ENCODE data around the gene MYH10. TPM values are rescaled to one million over a fixed set of nuclear protein-coding genes. Genes with fewer than 3 reads are reported as not detected.

MYH10 gene
- polyA plus RNA-seq, 5 donors = 138 to 176 (median 152) TPM

DNA sequence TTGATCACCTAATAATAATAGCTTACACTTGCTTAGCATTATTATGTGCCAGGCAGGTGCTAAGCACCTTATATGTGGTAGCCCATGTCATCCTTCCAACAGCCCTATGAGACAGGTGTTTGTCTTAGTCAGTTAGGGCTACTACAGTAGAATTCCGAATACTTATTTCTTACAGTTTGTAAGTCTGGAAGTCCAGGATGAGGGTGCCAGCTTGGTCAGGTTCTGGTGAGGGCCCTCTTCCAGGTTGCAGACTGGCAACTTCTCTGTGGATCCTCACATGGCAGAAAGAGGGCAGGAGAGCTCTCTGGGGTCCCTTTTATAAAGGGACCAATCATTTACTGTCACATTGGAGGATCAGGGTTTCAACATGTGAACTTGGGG is 19.6 kb upstream of the MYH10 start:
- no peak for DNase-seq

DNA sequence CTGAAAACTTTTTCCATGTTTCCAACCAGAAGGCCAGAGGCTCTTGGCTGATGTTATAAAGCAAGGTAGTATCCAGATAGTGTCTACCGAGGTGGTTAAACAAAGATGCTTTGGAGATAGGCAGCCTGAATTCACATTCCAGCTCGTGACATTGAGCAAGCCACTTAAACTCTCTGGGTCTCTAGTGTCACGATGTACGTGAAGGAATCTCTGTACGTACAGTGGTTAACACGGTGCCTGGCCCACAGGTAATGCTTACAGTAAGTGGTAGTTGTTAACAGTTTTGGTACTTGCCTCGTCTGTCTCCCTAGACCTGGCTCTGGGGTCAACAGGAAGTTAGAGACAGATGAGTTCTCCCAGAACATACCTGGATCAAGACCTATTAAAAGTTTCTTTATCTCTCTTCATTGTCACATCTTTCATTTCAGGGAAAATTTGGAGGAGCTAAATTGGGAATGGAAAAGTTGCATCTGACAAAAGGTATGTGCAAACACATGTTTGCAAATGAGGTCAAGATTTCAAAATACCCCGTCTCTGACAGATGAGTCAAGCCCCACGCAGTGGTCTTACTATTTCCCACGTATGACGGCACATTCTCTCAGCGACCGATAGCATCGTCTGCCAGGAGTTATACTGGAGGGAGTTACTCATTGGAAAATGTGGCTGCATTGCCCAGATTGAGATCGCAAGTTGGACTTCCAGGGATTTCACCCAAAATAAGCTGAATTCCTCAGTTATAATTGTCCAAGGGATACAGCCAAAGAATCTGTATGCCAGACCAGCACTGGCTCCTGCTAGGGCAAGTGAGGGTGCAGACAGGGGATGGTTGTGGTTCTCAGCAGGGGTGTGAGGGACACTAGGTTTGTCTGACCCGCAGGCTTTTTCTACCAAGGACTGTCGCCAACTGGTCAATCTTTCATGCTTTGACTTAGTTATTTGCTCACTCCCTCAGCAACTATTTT is 18.9 kb upstream of the MYH10 start:
- DNase-seq = no peak

- DNase-seq = no peak
Measured at GRCh38 chr17:8647956-8648355, 17.4 kb upstream of the MYH10 start.

- no peak for DNase-seq
Measured at GRCh38 chr17:8647202-8647601, 16.7 kb upstream of the MYH10 start.

DNA sequence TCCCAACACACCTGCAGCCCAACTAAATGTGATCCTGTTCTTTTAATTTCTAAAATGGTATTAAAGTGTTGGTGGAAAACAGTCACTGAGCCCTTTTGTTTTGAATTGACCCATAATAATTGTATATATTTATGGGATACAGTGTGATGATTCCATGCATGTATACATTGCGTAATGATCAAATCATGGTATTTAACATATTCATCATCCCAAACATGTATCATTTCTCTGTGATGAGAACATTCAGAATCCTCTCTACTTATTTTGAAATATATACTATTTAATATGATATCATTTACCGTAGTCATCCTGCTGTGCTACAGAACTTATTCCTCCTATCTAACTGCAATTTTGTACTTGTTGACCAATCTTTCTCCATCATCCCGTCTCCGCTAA is 14.0 kb upstream of the MYH10 start:
- DNase-seq = no peak

DNA sequence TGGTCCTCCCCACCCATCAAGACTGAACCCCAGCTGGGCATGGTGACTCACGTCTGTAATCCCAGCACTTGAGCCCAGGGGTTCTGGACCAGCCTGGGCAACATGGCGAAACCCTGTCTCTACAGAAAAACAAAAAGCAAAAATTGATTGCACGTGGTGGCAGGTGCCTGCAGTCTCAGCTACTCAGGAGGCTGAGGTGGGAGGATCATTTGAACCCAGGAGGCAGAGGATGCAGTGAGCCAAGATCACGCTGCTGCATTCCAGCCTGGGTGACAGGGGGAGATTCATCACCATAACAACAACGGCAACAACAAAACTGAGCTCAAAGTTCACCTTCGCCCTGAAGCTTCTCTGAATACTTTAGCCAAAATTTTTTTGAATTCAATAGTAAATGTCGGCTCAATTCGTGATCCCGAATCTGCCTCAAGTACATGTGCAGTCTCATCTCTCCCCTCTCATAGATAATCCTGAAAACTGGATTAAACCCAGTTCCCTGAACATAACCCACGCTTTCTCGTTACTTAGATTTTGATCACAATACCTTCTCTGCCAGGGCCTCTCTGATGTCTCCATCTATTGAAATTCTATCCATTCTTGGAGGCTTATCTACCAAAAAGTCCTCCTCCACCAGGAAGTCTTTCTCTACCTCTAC is 13.5 kb upstream of the MYH10 start:
- no peak for DNase-seq

GRCh38 chr17:8639709-8640108 is 9.2 kb upstream of the MYH10 start:
- no peak for DNase-seq

- peak in 1 of 2 donors; percentile 20 for DNase-seq
Measured at GRCh38 chr17:8632061-8632460, 1.5 kb upstream of the MYH10 start.

- no peak for DNase-seq
Measured at GRCh38 chr17:8631554-8631877, 991 bp upstream of the MYH10 start.

GRCh38 chr17:8630802-8631553 is 453 bp upstream of the MYH10 start:
- peak; percentile 100 for DNase-seq

GRCh38 chr17:8629371-8630226 is 926 bp downstream of the MYH10 start:
- peak; percentile 46 to 48 for DNase-seq

DNA sequence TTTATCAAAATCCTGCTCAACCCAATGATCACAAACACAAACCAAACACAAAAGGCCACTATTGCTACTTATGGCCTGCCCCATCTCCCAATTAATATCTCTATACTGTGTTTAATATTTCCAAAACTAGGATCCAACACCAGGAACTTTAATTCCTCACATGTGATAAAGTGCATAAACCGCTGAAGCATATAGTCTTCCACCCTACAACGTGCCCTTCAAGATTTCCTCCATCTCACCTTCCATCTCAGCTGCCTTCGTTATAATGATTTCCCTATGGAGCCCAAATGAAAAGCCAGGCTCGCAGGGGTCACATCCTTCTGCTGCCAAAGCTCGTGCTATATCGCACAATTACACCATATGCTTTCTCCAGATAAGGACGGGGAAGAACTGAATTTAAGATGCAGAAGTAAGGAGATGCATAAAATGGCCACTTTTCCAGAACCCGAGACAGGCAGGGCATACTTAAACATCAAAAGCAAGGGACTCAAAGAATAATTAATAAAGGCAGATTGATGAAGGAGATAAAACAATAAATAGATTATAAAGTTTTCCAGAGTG is 1.8 kb downstream of the MYH10 start:
- DNase-seq = peak in 1 of 2 donors; percentile 51

GRCh38 chr17:8628172-8628571 is 2.4 kb downstream of the MYH10 start:
- no peak for DNase-seq

GRCh38 chr17:8623591-8623990 is 6.9 kb downstream of the MYH10 start:
- no peak for DNase-seq

GRCh38 chr17:8622191-8622590 is 8.3 kb downstream of the MYH10 start:
- DNase-seq = no peak

- DNase-seq = no peak
Measured at GRCh38 chr17:8621585-8621984, 8.9 kb downstream of the MYH10 start.

GRCh38 chr17:8619294-8619693 is 11.2 kb downstream of the MYH10 start:
- no peak for DNase-seq

DNA sequence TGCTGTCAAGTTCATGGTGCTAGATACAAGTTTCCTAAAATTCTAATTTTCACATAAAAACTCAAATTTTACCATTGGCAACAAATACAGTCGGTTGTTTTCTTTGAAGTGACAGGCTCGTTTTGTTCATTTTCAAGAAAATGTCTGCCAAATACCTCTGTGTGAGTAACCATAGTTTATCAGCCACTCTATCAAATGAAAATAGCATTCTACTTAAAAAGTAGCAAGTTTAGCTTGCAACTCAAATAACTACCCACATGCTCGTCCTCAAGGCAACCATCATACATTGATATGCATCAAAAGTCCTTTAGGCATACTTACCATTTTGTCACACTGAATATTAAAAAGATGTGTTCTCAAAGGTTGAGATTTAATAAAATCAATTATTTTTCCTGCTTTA is 11.7 kb downstream of the MYH10 start:
- no peak for DNase-seq

GRCh38 chr17:8614988-8615387 is 15.5 kb downstream of the MYH10 start:
- DNase-seq = no peak

- no peak for DNase-seq
Measured at GRCh38 chr17:8611619-8612298, 18.8 kb downstream of the MYH10 start.

- peak; percentile 29 to 37 for DNase-seq
Measured at GRCh38 chr17:8611137-8611536, 19.4 kb downstream of the MYH10 start.

Measured in right lung (tissue), 5 donors.